ENCODE results near the gene FYB2. TPM values are rescaled to one million over a fixed set of nuclear protein-coding genes. Genes with fewer than 3 reads are reported as not detected.

Gene FYB2
- total RNA-seq, 2 experiments from 2014 or later = not detected

GRCh38 chr1:56726706-56727105 is 92.5 kb downstream of the FYB2 start:
- intact Hi-C loops (cut with micrococcal nuclease) = no loop called here
- no peaks in the 10 kb centered on the region for H3K9me3 Mint-ChIP-seq
- H3K27me3 Mint-ChIP-seq = peaks cover 12% of the 10 kb centered on the region
- H3K27ac Mint-ChIP-seq = no peak overlapping the region
- ChIA-PET POLR2A (no interaction called here), CTCF (no interaction called here)
- no peaks in the 10 kb centered on the region for H3K36me3 Mint-ChIP-seq
- H3K4me3 Mint-ChIP-seq = no peak overlapping the region
- no peaks in the 10 kb centered on the region for H3K4me1 Mint-ChIP-seq (ENCODE audit: low read depth)
- no peak for DNase-seq

GRCh38 chr1:56719171-56719570 is 100.0 kb downstream of the FYB2 start:
- Mint-ChIP-seq H3K36me3 (no peaks in the 10 kb centered on the region), H3K4me1 (ENCODE audit: low read depth) (no peaks in the 10 kb centered on the region), H3K9me3 (no peaks in the 10 kb centered on the region), H3K4me3 (no peak overlapping the region), H3K27ac (no peak overlapping the region), H3K27me3 (peaks cover 5% of the 10 kb centered on the region)
- DNase-seq = no peak
- POLR2A ChIA-PET = no interaction called here
- intact Hi-C loops (cut with micrococcal nuclease) = loop anchor here (10.0 kb wide), 1 partner anchor 1344 kb away; no protein-coding TSS in a partner anchor
- CTCF ChIA-PET = no interaction called here

- intact Hi-C loops (cut with micrococcal nuclease) = loop anchor here (10.0 kb wide), 1 partner anchor 1340 kb away; no protein-coding TSS in a partner anchor
- ChIA-PET CTCF (no interaction called here), POLR2A (no interaction called here)
- Mint-ChIP-seq H3K4me3 (no peak overlapping the region), H3K27ac (no peak overlapping the region), H3K4me1 (ENCODE audit: low read depth) (no peaks in the 10 kb centered on the region), H3K36me3 (no peaks in the 10 kb centered on the region), H3K27me3 (peaks cover 2% of the 10 kb centered on the region), H3K9me3 (no peaks in the 10 kb centered on the region)
- no peak for DNase-seq
Observed at GRCh38 chr1:56715156-56715555, 104.0 kb downstream of the FYB2 start.

- ChIA-PET POLR2A (no interaction called here), CTCF (no interaction called here)
- intact Hi-C loops (cut with micrococcal nuclease) = loop anchor here (10.0 kb wide), 1 partner anchor 1338 kb away; no protein-coding TSS in a partner anchor
- no peak for DNase-seq
- H3K4me3 Mint-ChIP-seq = no peak overlapping the region
- no peaks in the 10 kb centered on the region for H3K36me3 Mint-ChIP-seq
- peaks cover 9% of the 10 kb centered on the region for H3K27me3 Mint-ChIP-seq
- no peaks in the 10 kb centered on the region for H3K9me3 Mint-ChIP-seq
- H3K4me1 Mint-ChIP-seq (ENCODE audit: low read depth) = no peaks in the 10 kb centered on the region
- no peak overlapping the region for H3K27ac Mint-ChIP-seq
Observed at GRCh38 chr1:56713112-56713511, 106.1 kb downstream of the FYB2 start.

GRCh38 chr1:56712150-56712549 is 107.1 kb downstream of the FYB2 start:
- Mint-ChIP-seq H3K4me1 (ENCODE audit: low read depth) (no peaks in the 10 kb centered on the region), H3K27me3 (peaks cover 11% of the 10 kb centered on the region), H3K36me3 (no peaks in the 10 kb centered on the region), H3K9me3 (no peaks in the 10 kb centered on the region), H3K4me3 (no peak overlapping the region), H3K27ac (no peak overlapping the region)
- DNase-seq = no peak
- ChIA-PET CTCF (no interaction called here), POLR2A (no interaction called here)
- intact Hi-C loops (cut with micrococcal nuclease) = loop anchor here (10.0 kb wide), 1 partner anchor 1337 kb away; no protein-coding TSS in a partner anchor

- intact Hi-C loops (cut with micrococcal nuclease) = loop anchor here (10.0 kb wide), 1 partner anchor 1336 kb away; no protein-coding TSS in a partner anchor
- no peak overlapping the region for H3K4me3 Mint-ChIP-seq
- no peak for DNase-seq
- no peaks in the 10 kb centered on the region for H3K36me3 Mint-ChIP-seq
- H3K27me3 Mint-ChIP-seq = peaks cover 13% of the 10 kb centered on the region
- ChIA-PET CTCF (interaction anchor here (1.3 kb wide), 1 partner anchor 1427 kb away, joined by 13 read pairs; no protein-coding TSS in a partner anchor), POLR2A (no interaction called here)
- no peaks in the 10 kb centered on the region for H3K9me3 Mint-ChIP-seq
- no peak overlapping the region for H3K27ac Mint-ChIP-seq
- H3K4me1 Mint-ChIP-seq (ENCODE audit: low read depth) = no peaks in the 10 kb centered on the region
Observed at GRCh38 chr1:56710646-56711045, 108.6 kb downstream of the FYB2 start.

- peaks cover 13% of the 10 kb centered on the region for H3K27me3 Mint-ChIP-seq
- H3K4me3 Mint-ChIP-seq = no peak overlapping the region
- ChIA-PET POLR2A (no interaction called here), CTCF (interaction anchor here (0.7 to 1.7 kb wide), 5 partner anchors 13 to 1765 kb away, joined by 3 to 13 read pairs (median 4); no protein-coding TSS in a partner anchor)
- H3K36me3 Mint-ChIP-seq = no peaks in the 10 kb centered on the region
- no peak overlapping the region for H3K27ac Mint-ChIP-seq
- intact Hi-C loops (cut with micrococcal nuclease) = loop anchor here (10.0 kb wide), 2 partner anchors 1335 to 1425 kb away; no protein-coding TSS in a partner anchor
- H3K9me3 Mint-ChIP-seq = no peaks in the 10 kb centered on the region
- no peak for DNase-seq
- no peaks in the 10 kb centered on the region for H3K4me1 Mint-ChIP-seq (ENCODE audit: low read depth)
Observed at GRCh38 chr1:56709995-56710394, 109.2 kb downstream of the FYB2 start.

- ChIA-PET POLR2A (no interaction called here), CTCF (interaction anchor here (0.7 to 1.7 kb wide), 7 partner anchors 13 to 1764 kb away, joined by 3 to 13 read pairs (median 3); no protein-coding TSS in a partner anchor)
- Mint-ChIP-seq H3K27me3 (peaks cover 13% of the 10 kb centered on the region), H3K36me3 (no peaks in the 10 kb centered on the region), H3K4me3 (no peak overlapping the region), H3K4me1 (ENCODE audit: low read depth) (no peaks in the 10 kb centered on the region), H3K9me3 (no peaks in the 10 kb centered on the region), H3K27ac (no peak overlapping the region)
- no peak for DNase-seq
- intact Hi-C loops (cut with micrococcal nuclease) = loop anchor here (10.0 kb wide), 1 partner anchor 1425 kb away; no protein-coding TSS in a partner anchor
Observed at GRCh38 chr1:56709269-56709880, 109.8 kb downstream of the FYB2 start.

- no peak for DNase-seq
- H3K9me3 Mint-ChIP-seq = peaks cover 3% of the 10 kb centered on the region
- no peak overlapping the region for H3K4me3 Mint-ChIP-seq
- no peak overlapping the region for H3K27ac Mint-ChIP-seq
- no peaks in the 10 kb centered on the region for H3K4me1 Mint-ChIP-seq (ENCODE audit: low read depth)
- no peaks in the 10 kb centered on the region for H3K36me3 Mint-ChIP-seq
- peaks cover 13% of the 10 kb centered on the region for H3K27me3 Mint-ChIP-seq
- POLR2A ChIA-PET = no interaction called here
- CTCF ChIA-PET = no interaction called here
- intact Hi-C loops (cut with micrococcal nuclease) = loop anchor here (10.0 kb wide), 1 partner anchor 1423 kb away; no protein-coding TSS in a partner anchor
Observed at GRCh38 chr1:56707379-56707778, 111.8 kb downstream of the FYB2 start.

GRCh38 chr1:56703747-56704146 is 115.5 kb downstream of the FYB2 start:
- H3K27me3 Mint-ChIP-seq = peaks cover 8% of the 10 kb centered on the region
- POLR2A ChIA-PET = no interaction called here
- CTCF ChIA-PET = no interaction called here
- no peaks in the 10 kb centered on the region for H3K4me1 Mint-ChIP-seq (ENCODE audit: low read depth)
- H3K36me3 Mint-ChIP-seq = no peaks in the 10 kb centered on the region
- intact Hi-C loops (cut with micrococcal nuclease) = loop anchor here (10.0 kb wide), 1 partner anchor 1419 kb away; no protein-coding TSS in a partner anchor
- H3K9me3 Mint-ChIP-seq = peaks cover 3% of the 10 kb centered on the region
- H3K4me3 Mint-ChIP-seq = no peak overlapping the region
- H3K27ac Mint-ChIP-seq = no peak overlapping the region
- DNase-seq = no peak

- intact Hi-C loops (cut with micrococcal nuclease) = no loop called here
- DNase-seq = no peak
- CTCF ChIA-PET = no interaction called here
- H3K27ac Mint-ChIP-seq = no peak overlapping the region
- H3K4me3 Mint-ChIP-seq = no peak overlapping the region
- H3K36me3 Mint-ChIP-seq = no peaks in the 10 kb centered on the region
- POLR2A ChIA-PET = no interaction called here
- peaks cover 2% of the 10 kb centered on the region for H3K27me3 Mint-ChIP-seq
- H3K4me1 Mint-ChIP-seq (ENCODE audit: low read depth) = no peaks in the 10 kb centered on the region
- H3K9me3 Mint-ChIP-seq = no peaks in the 10 kb centered on the region
Observed at GRCh38 chr1:56696663-56697062, 122.5 kb downstream of the FYB2 start.

GRCh38 chr1:56688522-56689026 is 130.6 kb downstream of the FYB2 start:
- CTCF ChIA-PET = no interaction called here
- no peaks in the 10 kb centered on the region for H3K9me3 Mint-ChIP-seq
- POLR2A ChIA-PET = no interaction called here
- intact Hi-C loops (cut with micrococcal nuclease) = no loop called here
- H3K36me3 Mint-ChIP-seq = no peaks in the 10 kb centered on the region
- H3K27ac Mint-ChIP-seq = no peak overlapping the region
- H3K4me3 Mint-ChIP-seq = no peak overlapping the region
- DNase-seq = no peak
- H3K27me3 Mint-ChIP-seq = no peaks in the 10 kb centered on the region
- no peaks in the 10 kb centered on the region for H3K4me1 Mint-ChIP-seq (ENCODE audit: low read depth)

GRCh38 chr1:56686169-56686568 is 133.0 kb downstream of the FYB2 start:
- intact Hi-C loops (cut with micrococcal nuclease) = no loop called here
- H3K9me3 Mint-ChIP-seq = no peaks in the 10 kb centered on the region
- H3K4me3 Mint-ChIP-seq = no peak overlapping the region
- H3K27me3 Mint-ChIP-seq = no peaks in the 10 kb centered on the region
- no peak for DNase-seq
- H3K27ac Mint-ChIP-seq = no peak overlapping the region
- no peaks in the 10 kb centered on the region for H3K36me3 Mint-ChIP-seq
- POLR2A ChIA-PET = no interaction called here
- CTCF ChIA-PET = no interaction called here
- no peaks in the 10 kb centered on the region for H3K4me1 Mint-ChIP-seq (ENCODE audit: low read depth)
